NCI-H510A (cell line): ENCODE data around the gene IL17RD.
A peak's percentile ranks its signal among the peaks of the same experiment; 100 is the strongest.

ENCODE experiments used
- DNase-seq: peaks from one replicate; lab custom pipeline; 2025; lab: John Stamatoyannopoulos, UW

The IL17RD gene

DNA sequence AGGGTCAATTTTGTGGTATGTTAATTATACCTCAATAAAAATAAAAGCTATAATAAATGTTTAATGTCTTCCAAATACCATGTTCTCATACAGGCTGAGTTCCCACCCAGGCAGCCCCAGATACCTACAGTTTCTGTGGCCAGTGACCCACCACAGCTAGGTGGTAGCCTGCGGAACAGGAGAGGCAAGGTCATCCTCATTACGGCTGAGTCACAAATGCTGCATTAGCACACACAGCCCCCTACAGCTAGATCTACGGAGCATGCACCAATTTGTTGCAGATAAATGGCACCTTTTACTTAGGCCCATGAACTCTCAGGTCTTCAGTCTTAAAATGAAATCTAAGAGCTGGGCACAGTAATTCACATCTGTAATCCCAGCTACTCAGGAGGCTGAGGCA lies 99.6 kb downstream of the IL17RD start:
- no peak for DNase-seq

DNA sequence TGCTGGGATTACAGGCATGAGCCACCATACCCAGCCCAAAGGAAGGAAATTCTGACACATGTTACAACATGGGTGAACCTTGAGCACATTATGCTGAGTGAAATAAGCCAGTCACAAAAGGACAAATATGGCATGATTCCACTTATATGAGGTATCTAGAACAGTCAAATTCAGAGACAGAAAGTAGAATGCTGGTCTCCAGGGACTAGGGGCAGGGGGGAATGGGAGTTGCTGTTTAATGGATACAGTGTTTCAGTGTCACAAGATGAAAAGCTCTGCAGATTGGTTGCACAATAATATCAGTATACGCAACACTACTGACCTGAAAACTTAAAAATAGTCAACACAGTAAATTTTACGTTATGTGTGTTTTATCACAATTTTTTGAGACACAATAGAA lies 100.6 kb downstream of the IL17RD start:
- DNase-seq = no peak

DNA sequence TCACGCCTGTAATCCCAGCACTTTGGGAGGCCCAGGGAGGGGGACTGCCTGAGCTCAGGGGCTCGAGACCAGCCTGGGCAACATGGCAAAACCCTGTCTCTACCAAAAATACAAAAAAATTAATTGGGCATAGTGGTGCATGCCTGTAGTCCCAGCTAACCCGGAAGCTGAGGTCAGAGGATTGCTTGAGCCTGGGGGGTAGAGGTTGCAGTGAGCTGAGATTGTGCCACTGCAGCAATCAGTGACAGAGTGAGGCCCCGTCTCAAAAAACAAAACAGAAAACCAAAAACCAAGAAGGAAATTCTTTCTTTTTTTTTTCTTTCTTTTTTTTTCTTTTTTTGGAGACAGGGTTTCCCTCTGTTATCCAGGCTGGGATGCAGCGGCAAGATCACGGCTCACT lies 101.2 kb downstream of the IL17RD start:
- no peak for DNase-seq

DNA sequence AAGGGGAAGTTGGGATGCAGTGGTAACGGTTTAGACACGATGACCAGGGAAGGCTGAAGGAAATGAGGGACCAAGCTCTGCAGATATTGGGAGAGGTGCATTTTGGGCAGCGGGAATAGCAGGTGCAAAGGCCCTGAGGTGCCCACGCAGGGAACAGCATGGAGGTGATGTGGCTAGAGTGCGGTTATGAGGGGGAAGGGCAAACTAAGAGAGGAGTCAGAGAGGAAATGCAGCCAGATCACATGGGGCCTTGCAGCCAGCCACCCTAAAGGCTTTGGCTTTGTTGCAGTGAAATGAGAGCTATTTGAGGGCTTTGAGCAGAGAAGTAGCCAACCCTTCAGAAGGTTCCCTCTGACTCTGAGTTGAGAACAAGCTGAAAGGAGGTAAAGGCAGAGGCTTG lies 102.1 kb downstream of the IL17RD start:
- no peak for DNase-seq

DNA sequence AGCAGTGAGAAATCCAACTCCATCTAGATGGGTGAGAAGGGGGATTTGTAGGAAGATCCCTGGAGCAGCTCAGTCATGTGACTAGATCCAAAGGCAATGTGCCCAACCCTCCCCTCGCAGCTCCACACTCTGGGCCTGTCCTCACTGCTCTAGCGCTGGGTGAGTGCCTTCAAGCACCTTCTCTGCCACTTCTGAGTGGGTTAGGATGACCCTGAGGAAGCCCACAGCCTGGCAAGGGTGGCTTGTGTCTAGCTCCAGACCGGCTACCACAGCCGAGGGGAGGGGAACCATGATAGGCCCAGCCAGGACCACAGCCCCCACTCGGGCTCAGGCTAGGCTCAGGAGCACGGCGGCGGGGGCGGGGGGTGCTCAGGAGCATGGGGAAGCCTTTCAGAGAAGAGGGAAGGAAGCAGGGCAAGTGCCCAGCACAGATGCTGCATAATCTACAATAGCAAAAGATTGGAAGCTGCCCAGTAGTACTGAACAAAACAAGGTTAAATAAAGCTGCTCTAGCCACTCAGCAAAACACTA lies 103.0 kb downstream of the IL17RD start:
- no peak for DNase-seq

DNA sequence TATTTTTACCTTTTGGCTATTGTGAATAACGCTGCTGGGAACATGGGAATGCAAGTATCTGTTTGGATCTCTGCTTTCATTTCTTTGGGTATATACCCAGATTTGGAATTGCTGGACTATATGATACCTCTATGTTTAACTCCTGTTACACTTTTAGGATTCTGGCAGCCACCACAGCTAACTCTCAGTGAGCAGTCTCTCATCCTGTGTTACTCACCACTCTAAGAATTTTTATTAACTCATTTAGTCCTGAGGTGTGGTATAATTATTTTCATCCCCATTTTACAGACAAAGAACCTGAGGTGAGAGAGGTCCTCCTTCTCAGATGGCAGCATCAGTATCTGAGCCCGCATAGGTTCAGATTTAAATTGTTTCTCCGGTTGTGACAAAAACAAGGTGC lies 103.6 kb downstream of the IL17RD start:
- DNase-seq = no peak

DNA sequence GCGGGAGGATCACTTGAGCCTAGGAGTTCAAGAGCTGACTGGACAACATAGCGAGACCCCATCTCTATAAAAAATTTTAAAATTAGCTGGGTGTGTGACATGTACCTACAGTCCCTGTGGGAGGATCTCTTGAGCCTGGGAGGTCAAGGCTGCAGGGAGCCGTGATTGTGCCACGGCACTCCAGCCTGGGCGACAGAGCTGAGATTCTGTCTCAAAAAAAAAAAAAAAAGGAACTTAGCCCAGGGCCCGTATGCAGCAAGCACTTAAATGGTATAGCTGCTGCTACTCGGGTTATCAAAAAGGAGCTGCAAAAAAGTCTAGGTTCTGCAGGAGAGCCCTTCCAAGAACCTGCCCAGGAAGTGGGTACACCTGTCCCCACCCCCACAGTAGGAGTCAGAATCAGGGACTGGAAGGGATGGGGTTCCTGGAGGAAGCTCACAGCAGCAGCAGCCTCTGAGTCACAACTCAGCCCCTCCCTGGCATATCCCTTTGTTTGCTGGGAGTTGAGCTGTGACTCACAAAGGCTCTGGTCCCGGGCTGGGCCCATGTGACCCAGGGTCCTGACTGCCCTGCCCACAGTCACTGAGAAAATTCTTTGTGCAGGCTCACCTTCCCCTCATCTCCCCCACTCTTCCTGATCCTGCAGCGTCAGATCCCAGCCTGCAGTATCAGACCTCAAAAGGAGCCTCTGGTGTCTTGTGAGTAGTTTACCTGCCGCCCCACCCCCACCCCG lies 104.9 kb downstream of the IL17RD start, which contains the start of gene SPATA12:
Gene SPATA12, plus strand, starts transcription at position 576 of the 733 bp plus-strand sequence. CDS start 13,031 bp downstream, outside the sequence.
- peak; percentile 11 for DNase-seq

DNA sequence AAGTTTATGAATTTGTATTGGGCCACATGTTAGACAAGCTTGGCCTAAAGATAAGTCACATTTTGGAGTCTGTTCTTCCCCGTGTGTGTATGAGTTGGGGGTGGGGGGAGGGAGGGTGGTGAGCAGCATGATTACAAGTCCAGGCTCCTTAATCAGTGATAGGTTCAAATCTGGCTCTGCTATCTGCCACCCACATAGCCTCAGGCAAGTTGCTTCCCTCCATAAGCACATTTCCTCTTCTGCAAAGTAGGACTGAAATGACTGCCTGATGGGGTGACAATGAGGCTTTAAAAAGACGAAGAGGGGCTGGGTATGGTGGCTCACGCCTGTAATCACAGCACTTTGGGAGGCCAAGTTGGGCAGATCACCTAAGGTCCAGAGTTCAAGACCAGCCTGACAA lies 105.7 kb downstream of the IL17RD start:
- no peak for DNase-seq

DNA sequence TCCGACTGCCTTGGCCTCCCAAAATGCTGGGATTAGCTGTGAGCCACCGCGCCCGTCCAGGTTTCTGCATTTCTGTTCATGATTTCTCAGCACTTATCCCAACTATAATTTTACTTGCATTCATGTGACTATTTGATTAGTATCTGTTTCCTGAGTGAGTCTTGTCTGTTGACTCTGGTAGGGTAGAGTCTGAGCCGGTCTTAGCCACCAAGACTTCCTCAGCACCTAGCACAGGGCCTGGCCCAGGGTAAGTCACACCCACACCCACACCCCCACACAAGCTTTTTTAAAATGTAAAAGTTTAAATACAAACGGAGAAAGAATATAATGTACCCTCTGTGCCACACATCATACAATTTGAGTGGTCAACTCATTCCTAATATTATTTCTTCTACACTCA lies 107.8 kb downstream of the IL17RD start:
- no peak for DNase-seq

DNA sequence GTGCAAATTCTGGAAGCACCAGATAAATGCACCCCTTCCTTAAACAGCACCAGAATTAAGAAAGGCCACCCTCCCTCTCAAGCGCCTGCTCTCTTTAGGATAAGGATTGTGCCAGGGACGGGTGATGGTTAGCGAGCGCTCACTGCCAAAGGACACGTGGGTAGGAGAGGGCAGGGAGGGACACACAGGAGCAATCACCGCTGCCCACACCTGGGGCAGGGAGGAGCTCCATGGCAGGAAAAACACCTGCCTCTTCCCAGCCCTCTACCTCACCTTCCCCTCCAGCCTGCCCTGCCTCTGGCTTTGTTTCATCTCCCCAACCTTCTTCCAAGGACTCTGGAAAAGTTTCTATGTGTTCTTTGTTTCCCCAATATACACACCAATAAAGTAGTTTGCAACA lies 112.0 kb downstream of the IL17RD start:
- DNase-seq = no peak

DNA sequence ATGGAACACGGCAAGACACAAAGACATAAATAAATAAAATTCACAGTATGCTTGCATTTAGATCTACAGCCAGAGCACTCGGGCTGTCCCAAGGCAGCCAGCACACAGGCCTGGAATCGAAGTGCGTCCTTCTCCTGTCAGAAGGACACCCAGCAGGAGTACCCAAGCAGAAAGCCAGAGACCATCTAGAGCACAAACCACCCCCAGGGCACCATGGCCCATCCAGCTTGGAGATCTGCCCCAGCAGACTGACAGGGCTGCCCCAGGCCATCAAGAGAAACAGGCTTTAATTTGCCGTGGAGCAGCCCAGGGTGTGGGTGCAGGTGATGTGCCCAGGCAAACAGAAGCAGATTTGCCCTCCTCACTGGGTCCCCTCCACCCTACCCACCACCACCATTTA lies 112.5 kb downstream of the IL17RD start:
- no peak for DNase-seq

DNA sequence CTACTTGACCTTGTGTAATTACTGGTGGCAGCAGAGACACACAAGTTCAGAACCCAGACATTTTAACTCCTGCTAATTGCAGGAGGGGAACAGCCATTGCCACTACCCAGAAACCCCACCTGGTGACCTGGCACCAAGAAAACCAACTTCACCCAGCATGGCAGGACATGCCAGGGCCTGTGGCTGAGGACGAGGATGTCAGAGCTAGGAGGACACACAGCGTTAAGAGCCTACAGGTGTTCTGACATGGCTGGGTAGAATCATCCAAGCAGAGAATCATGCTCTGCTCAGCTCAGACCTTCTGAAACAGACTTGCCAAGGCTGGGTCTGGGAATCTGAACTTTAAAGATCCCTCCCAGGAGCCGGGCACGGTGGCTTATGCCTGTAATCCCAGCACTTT lies 116.4 kb downstream of the IL17RD start:
- DNase-seq = peak; percentile 41

DNA sequence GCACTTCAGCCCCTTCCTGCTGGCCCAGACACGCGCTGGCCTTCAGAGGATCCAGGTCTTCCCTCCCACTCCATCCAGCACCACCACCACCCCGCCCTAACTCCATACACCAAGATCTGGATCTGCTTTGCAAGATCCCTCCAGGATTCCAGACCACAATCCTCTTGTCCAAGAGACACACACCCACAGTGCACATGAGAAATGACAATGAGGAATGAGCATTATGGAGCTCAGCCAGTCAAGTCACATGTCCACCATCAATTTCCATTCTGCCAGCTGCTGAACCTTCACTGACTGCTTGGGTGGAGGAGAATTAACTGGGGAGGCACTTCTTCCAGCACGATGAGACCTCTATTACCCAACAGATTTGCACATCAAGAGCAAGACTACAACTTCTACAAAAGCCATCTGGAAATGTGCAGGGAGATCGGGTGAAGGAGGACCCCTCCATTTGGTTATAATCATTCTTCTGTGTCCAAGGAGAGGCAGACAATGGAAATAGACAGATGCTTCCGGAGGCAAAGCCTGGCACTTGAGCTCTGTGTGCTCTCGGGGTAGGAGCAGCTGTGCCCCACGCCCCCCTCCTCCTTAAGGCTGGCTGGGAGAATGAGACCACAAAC lies 117.0 kb downstream of the IL17RD start:
- peak; percentile 20 for DNase-seq

DNA sequence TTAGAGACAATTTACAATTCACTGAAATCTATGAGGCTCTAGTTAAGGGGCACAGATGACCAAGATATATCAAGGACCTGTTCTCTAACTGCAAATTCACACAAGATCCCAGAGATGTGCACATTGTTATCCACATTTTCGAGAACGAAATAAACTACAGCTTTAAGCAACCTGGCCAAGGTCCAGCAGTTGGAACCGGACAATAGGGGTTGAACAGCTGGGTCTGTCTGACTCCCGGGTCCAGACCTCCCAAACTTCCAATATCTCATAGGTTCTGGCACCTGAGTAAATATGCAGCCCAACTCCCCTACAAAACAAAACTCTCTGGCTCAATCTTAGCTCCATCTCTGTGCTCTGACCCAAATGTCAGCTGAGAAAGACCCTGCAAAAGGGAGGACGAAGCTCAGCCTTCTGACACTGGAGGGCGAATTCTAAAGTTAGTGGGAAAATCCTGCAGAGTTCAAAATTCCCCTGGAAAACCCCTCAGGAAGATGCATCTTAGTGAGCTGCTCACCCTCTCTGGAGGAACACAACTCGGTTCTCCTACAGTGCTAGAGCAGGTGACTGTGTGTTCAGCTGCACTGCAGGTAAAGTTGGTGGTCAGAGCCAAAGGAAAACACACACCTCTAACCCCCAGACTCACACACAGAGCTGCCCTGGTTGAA lies 118.9 kb downstream of the IL17RD start:
- DNase-seq = no peak

DNA sequence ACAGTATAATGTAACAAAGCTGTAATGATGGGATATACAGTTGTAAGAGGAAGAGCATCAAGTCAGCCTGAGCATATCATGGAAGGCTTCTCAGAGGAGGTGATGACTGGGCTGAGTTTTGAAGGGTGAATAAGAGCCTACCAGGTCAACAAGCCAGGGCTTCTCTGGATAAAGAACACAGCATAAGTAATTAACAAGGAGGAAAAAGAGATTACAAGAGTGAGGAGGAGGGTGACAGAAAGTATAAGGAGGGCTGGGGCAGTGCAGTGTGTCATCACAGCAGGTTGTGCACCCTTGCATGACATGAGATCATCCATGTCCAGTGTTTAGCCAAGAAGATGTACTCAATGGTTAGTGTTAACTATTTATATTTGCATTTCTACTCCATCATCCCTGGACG lies 121.6 kb downstream of the IL17RD start:
- no peak for DNase-seq

DNA sequence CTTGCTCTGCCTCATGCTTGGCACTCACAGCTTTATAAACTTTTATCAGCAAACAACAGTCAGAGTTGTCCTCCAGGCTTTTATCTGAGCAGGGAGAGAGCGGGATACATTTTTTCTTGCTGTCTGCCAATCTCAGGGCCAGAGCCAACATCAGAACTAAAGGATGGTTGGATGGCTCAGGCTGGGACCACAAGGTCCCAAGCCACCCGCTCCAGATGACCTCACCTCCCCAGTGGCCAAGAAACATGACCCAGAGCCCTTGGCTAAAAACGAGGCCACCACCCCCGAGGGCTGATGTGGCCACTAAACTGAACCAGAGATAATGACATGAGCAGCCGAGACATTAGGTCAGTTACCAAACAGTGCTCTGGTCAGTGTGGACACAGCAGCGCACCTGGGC lies 123.5 kb downstream of the IL17RD start:
- DNase-seq = no peak
